Measurements from ENCODE around the gene NEU1.
"Not testable (repeated sequence)": the region's sequence is repeated elsewhere in the genome, so short reads cannot be mapped to it uniquely, and the experiment has no call there.

DNA sequence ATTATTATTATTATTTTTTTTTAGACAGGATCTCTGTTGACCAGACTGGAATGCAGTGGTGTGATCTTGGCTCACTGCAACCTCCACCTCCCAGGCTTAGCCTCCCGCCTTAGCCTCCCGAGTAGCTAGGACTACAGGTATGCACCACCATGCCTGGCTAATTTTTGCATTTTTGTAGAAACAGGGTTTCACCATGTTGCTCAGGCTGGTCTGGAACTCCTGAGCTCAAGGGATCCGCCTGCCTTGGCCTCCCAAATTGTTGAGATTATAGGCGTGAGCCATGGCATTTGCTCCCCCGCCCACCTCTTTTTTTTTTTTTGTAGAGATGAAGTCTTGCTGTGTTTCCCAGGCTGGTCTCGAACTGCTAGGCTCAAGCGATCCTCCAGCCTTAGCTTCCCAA, 46.7 kb upstream of the NEU1 start:
- TF ChIP-seq, protein P1, sequence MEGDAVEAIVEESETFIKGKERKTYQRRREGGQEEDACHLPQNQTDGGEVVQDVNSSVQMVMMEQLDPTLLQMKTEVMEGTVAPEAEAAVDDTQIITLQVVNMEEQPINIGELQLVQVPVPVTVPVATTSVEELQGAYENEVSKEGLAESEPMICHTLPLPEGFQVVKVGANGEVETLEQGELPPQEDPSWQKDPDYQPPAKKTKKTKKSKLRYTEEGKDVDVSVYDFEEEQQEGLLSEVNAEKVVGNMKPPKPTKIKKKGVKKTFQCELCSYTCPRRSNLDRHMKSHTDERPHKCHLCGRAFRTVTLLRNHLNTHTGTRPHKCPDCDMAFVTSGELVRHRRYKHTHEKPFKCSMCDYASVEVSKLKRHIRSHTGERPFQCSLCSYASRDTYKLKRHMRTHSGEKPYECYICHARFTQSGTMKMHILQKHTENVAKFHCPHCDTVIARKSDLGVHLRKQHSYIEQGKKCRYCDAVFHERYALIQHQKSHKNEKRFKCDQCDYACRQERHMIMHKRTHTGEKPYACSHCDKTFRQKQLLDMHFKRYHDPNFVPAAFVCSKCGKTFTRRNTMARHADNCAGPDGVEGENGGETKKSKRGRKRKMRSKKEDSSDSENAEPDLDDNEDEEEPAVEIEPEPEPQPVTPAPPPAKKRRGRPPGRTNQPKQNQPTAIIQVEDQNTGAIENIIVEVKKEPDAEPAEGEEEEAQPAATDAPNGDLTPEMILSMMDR (IDR thresholded peaks at IDR 0.05), result not testable (repeated sequence)
- not testable (repeated sequence) for TF ChIP-seq POLR2AphosphoS2 (conservative IDR thresholded peaks at IDR 0.05; ENCODE audit: low read length); CEBPB (IDR thresholded peaks at IDR 0.05); KDM1A (IDR thresholded peaks at IDR 0.05; ENCODE audit: low read depth); RARB (CRISPR knock-in tag; IDR thresholded peaks at IDR 0.05); PHF8 (IDR thresholded peaks at IDR 0.05; ENCODE audit: borderline replicate concordance, low read depth); CHD4 (IDR thresholded peaks at IDR 0.05; ENCODE audit: borderline replicate concordance); POLR2A (IDR thresholded peaks at IDR 0.05; ENCODE audit: low read length)
- TF ChIP-seq, protein P2, sequence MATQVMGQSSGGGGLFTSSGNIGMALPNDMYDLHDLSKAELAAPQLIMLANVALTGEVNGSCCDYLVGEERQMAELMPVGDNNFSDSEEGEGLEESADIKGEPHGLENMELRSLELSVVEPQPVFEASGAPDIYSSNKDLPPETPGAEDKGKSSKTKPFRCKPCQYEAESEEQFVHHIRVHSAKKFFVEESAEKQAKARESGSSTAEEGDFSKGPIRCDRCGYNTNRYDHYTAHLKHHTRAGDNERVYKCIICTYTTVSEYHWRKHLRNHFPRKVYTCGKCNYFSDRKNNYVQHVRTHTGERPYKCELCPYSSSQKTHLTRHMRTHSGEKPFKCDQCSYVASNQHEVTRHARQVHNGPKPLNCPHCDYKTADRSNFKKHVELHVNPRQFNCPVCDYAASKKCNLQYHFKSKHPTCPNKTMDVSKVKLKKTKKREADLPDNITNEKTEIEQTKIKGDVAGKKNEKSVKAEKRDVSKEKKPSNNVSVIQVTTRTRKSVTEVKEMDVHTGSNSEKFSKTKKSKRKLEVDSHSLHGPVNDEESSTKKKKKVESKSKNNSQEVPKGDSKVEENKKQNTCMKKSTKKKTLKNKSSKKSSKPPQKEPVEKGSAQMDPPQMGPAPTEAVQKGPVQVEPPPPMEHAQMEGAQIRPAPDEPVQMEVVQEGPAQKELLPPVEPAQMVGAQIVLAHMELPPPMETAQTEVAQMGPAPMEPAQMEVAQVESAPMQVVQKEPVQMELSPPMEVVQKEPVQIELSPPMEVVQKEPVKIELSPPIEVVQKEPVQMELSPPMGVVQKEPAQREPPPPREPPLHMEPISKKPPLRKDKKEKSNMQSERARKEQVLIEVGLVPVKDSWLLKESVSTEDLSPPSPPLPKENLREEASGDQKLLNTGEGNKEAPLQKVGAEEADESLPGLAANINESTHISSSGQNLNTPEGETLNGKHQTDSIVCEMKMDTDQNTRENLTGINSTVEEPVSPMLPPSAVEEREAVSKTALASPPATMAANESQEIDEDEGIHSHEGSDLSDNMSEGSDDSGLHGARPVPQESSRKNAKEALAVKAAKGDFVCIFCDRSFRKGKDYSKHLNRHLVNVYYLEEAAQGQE (IDR thresholded peaks at IDR 0.05), result not testable (repeated sequence)

All from A549 (cell line).